SK-N-SH treated with all-trans-retinoic acid at 6 μM for 48 hours (cell line): ENCODE measurements around the gene KCNH3.

Experiments used
- ARNTL ChIP-seq: fragments of 450-650 bp; formaldehyde crosslinking; IDR thresholded peaks from 2 replicates; pipeline ENCODE4 v1.5.0; 2020; ENCODE audit warnings: low read depth, mild to moderate bottlenecking, moderate library complexity, borderline replicate concordance
- CSDC2 ChIP-seq: fragments of 250-450 bp; sonication (Bioruptor Pico); IDR thresholded peaks from 2 replicates; pipeline ENCODE4 v1.5.0; 2020; ENCODE audit warnings: mild to moderate bottlenecking, moderate library complexity
- ISL1 ChIP-seq: fragments of 250-450 bp; sonication (Bioruptor Pico); IDR thresholded peaks from 2 replicates; pipeline ENCODE4 v2.1.2; 2022; ENCODE audit warnings: mild to moderate bottlenecking, moderate library complexity
- OSR1 ChIP-seq: fragments of 250-450 bp; sonication (Bioruptor Pico); IDR thresholded peaks from 2 replicates; pipeline ENCODE4 v1.8.0; 2022; ENCODE audit warnings: moderate library complexity, mild to moderate bottlenecking, inconsistent platforms
- RARB ChIP-seq: fragments of 250-450 bp; sonication (Bioruptor Pico); IDR thresholded peaks from 2 replicates; pipeline ENCODE4 v1.8.0; 2021; ENCODE audit warnings: mild to moderate bottlenecking, moderate library complexity
- TCF4 ChIP-seq: fragments of 250-450 bp; sonication (Bioruptor Pico); IDR thresholded peaks from 2 replicates; pipeline ENCODE4 v1.8.0; 2021; ENCODE audit warnings: mild to moderate bottlenecking, moderate library complexity, borderline replicate concordance
- ZFP3 ChIP-seq: fragments of 250-450 bp; sonication (Bioruptor Pico); IDR thresholded peaks from 2 replicates; pipeline ENCODE4 v1.5.0; 2020; ENCODE audit warnings: mild to moderate bottlenecking, moderate library complexity
- ZNF70 ChIP-seq: fragments of 450-650 bp; formaldehyde crosslinking; IDR thresholded peaks from 2 replicates; pipeline ENCODE4 v1.5.0; 2020; ENCODE audit warnings: mild to moderate bottlenecking, moderate library complexity
- ZNF8 ChIP-seq: fragments of 450-650 bp; formaldehyde crosslinking; IDR thresholded peaks from 2 replicates; pipeline ENCODE4 v1.5.0; 2020; ENCODE audit warnings: mild to moderate bottlenecking, moderate library complexity
- TF ChIP-seq, protein P1 (sequence below): fragments of 250-450 bp; sonication (Bioruptor Pico); IDR thresholded peaks from 2 replicates; pipeline ENCODE4 v1.5.1; 2020; ENCODE audit warnings: low read depth, mild to moderate bottlenecking, moderate library complexity
- TF ChIP-seq, protein P2 (sequence below): fragments of 250-450 bp; sonication (Bioruptor Pico); IDR thresholded peaks from 2 replicates; pipeline ENCODE4 v1.8.0; 2021; ENCODE audit warnings: low read depth, mild to moderate bottlenecking, moderate library complexity, borderline replicate concordance
- TF ChIP-seq, protein P3 (sequence below): fragments of 250-450 bp; sonication (Bioruptor Pico); IDR thresholded peaks from 2 replicates; pipeline ENCODE4 v1.5.1; 2021; ENCODE audit warnings: mild to moderate bottlenecking, moderate library complexity
- TF ChIP-seq, protein P4 (sequence below): fragments of 250-450 bp; sonication (Bioruptor Pico); IDR thresholded peaks from 2 replicates; pipeline ENCODE4 v1.8.0; 2020; ENCODE audit warnings: mild to moderate bottlenecking, moderate library complexity, borderline replicate concordance

DNA sequence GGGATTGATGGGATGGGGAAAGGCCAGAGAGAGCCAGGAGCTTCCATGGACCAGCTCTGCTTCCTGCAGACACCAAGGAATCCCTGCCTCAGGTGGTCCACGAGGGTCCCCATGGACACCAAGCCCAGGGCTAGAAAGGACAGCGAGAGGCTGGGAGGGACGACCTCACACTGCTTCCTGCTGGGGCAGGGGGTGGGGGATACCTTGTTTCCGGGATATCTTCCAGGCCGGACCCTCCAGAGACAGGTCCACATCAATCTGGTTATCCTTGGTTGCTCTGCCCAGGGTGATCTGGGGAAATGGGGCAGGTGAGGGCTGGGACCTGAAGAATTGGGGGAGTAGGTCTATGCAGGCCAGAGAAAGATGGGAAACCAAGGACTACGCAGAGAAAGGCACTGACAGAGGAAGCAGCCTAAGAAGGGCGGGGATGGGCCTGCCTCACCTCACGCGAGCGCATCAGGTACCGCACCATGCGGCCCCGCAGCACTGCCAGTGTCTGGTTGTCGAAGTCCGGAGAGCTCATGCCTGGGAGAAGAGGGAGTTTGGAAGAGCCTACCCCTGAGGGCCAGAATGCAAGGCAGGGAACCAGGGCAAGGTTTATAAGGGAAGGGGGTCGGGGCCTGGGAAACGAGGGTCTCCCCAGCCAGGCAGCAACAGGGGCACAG lies 20.3 kb downstream of the KCNH3 start:
- TF ChIP-seq, protein P1, sequence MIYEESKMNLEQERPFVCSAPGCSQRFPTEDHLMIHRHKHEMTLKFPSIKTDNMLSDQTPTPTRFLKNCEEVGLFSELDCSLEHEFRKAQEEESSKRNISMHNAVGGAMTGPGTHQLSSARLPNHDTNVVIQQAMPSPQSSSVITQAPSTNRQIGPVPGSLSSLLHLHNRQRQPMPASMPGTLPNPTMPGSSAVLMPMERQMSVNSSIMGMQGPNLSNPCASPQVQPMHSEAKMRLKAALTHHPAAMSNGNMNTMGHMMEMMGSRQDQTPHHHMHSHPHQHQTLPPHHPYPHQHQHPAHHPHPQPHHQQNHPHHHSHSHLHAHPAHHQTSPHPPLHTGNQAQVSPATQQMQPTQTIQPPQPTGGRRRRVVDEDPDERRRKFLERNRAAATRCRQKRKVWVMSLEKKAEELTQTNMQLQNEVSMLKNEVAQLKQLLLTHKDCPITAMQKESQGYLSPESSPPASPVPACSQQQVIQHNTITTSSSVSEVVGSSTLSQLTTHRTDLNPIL (CRISPR knock-in tag) = no peak
- TF ChIP-seq, protein P2, sequence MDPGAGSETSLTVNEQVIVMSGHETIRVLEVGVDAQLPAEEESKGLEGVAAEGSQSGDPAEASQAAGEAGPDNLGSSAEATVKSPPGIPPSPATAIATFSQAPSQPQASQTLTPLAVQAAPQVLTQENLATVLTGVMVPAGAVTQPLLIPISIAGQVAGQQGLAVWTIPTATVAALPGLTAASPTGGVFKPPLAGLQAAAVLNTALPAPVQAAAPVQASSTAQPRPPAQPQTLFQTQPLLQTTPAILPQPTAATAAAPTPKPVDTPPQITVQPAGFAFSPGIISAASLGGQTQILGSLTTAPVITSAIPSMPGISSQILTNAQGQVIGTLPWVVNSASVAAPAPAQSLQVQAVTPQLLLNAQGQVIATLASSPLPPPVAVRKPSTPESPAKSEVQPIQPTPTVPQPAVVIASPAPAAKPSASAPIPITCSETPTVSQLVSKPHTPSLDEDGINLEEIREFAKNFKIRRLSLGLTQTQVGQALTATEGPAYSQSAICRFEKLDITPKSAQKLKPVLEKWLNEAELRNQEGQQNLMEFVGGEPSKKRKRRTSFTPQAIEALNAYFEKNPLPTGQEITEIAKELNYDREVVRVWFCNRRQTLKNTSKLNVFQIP (CRISPR knock-in tag) = no peak
- TF ChIP-seq CSDC2 (CRISPR knock-in tag) = no peak
- TF ChIP-seq, protein P3, sequence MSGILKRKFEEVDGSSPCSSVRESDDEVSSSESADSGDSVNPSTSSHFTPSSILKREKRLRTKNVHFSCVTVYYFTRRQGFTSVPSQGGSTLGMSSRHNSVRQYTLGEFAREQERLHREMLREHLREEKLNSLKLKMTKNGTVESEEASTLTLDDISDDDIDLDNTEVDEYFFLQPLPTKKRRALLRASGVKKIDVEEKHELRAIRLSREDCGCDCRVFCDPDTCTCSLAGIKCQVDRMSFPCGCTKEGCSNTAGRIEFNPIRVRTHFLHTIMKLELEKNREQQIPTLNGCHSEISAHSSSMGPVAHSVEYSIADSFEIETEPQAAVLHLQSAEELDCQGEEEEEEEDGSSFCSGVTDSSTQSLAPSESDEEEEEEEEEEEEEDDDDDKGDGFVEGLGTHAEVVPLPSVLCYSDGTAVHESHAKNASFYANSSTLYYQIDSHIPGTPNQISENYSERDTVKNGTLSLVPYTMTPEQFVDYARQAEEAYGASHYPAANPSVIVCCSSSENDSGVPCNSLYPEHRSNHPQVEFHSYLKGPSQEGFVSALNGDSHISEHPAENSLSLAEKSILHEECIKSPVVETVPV (CRISPR knock-in tag) = no peak
- no peak for TF ChIP-seq OSR1
- no peak for TF ChIP-seq ZFP3
- no peak for TF ChIP-seq TCF4 (CRISPR knock-in tag)
- no peak for TF ChIP-seq ARNTL (CRISPR knock-in tag)
- no peak for TF ChIP-seq ZNF8 (CRISPR knock-in tag)
- TF ChIP-seq ISL1 (CRISPR knock-in tag) = no peak
- TF ChIP-seq, protein P4, sequence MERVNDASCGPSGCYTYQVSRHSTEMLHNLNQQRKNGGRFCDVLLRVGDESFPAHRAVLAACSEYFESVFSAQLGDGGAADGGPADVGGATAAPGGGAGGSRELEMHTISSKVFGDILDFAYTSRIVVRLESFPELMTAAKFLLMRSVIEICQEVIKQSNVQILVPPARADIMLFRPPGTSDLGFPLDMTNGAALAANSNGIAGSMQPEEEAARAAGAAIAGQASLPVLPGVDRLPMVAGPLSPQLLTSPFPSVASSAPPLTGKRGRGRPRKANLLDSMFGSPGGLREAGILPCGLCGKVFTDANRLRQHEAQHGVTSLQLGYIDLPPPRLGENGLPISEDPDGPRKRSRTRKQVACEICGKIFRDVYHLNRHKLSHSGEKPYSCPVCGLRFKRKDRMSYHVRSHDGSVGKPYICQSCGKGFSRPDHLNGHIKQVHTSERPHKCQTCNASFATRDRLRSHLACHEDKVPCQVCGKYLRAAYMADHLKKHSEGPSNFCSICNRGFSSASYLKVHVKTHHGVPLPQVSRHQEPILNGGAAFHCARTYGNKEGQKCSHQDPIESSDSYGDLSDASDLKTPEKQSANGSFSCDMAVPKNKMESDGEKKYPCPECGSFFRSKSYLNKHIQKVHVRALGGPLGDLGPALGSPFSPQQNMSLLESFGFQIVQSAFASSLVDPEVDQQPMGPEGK (CRISPR knock-in tag) = no peak
- TF ChIP-seq RARB (CRISPR knock-in tag) = no peak
- TF ChIP-seq ZNF70 (CRISPR knock-in tag) = no peak
